Fibroblast of the conjunctiva (primary cell): ENCODE data around the gene DIP2C.

Source experiments
- DNase-seq: peaks from one replicate; pipeline ENCODE4 v3.0.0-alpha.2; 2010; ENCODE audit warnings: low read depth

The DIP2C gene

GRCh38 chr10:610642-611305, 78.7 kb downstream of the DIP2C start:
- DNase-seq = peak; percentile 24

- no peak for DNase-seq
These were observed 79.5 kb downstream of the DIP2C start for GRCh38 chr10:609868-610545.

GRCh38 chr10:609262-609658, 80.2 kb downstream of the DIP2C start:
- no peak for DNase-seq

GRCh38 chr10:608331-609261, 80.9 kb downstream of the DIP2C start:
- DNase-seq = no peak

GRCh38 chr10:607545-608185, 81.8 kb downstream of the DIP2C start:
- no peak for DNase-seq

- DNase-seq = no peak
These were observed 82.5 kb downstream of the DIP2C start for GRCh38 chr10:606762-607544.

- DNase-seq = no peak
These were observed 83.7 kb downstream of the DIP2C start for GRCh38 chr10:605632-606325.

GRCh38 chr10:604716-605631, 84.5 kb downstream of the DIP2C start:
- no peak for DNase-seq

- no peak for DNase-seq
These were observed 85.7 kb downstream of the DIP2C start for GRCh38 chr10:603745-604144.

GRCh38 chr10:602391-603005, 87.0 kb downstream of the DIP2C start:
- DNase-seq = no peak

GRCh38 chr10:601660-601963, 87.9 kb downstream of the DIP2C start:
- no peak for DNase-seq

GRCh38 chr10:600876-601659, 88.4 kb downstream of the DIP2C start:
- DNase-seq = no peak

GRCh38 chr10:600234-600633, 89.2 kb downstream of the DIP2C start:
- DNase-seq = no peak

- no peak for DNase-seq
These were observed 89.7 kb downstream of the DIP2C start for GRCh38 chr10:599767-600166.

GRCh38 chr10:598415-599170, 90.9 kb downstream of the DIP2C start:
- DNase-seq = peak; percentile 78

- DNase-seq = no peak
These were observed 91.5 kb downstream of the DIP2C start for GRCh38 chr10:597976-598375.

GRCh38 chr10:596725-597345, 92.6 kb downstream of the DIP2C start:
- no peak for DNase-seq
